Measurements from ENCODE around the gene TCERG1.

DNA sequence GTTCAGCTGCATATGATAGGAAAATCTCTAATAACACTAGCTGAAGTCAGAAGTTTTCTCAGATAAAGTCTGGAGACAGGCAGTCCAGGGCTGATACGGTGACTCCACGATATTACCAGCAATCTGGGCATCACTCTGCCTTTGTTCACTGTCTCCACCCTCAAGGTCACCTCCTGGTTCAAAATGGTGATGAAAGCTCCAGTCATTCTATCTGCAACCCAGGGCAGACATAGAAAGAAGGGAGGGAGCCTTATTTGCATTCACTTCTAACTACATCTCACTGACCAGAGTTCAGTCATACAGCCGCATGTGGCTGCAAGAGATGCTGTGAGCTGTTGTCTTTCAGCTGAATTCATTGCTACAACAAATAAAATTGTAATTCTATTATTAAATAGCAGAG lies 91.3 kb downstream of the TCERG1 start:
- TF ChIP-seq POLR2AphosphoS5 (IDR thresholded peaks at IDR 0.05; ENCODE audit: borderline replicate concordance, low read depth, low read length) (no peak), EZH2 (IDR thresholded peaks at IDR 0.05) (no peak)
